ENCODE results near the gene TEX51. TPM values are rescaled to one million over a fixed set of nuclear protein-coding genes. Genes with fewer than 3 reads are reported as not detected.

Gene TEX51
- total and polyA plus RNA-seq, 2 donors (not counting 3 experiments of a cell fraction or from before 2014, with no cell fraction given), result not detected

GRCh38 chr2:126907671-126908070, 9.0 kb downstream of the TEX51 start:
- Histone ChIP-seq H3K9me3 (replicated peaks; ENCODE audit: control insufficient read depth, insufficient read depth, low read length) (no peaks in the 10 kb centered on the region), H3K4me3 (replicated peaks in 1 of 3; ENCODE audit: insufficient read depth in 1 of 3, low read depth in 1 of 3, low read length in 3 of 3) (no peak overlapping the region), H4K20me1 (replicated peaks; ENCODE audit: control insufficient read depth, extremely low read depth, insufficient read depth, low read length) (no peaks in the 10 kb centered on the region), H3K9ac (replicated peaks; ENCODE audit: extremely low read depth, insufficient read depth, low read length) (no peak overlapping the region), H2AFZ (ENCODE audit: low read depth, low read length) (no peak overlapping the region), H3K4me1 (ENCODE audit: control insufficient read depth, extremely low read depth, insufficient read depth, low read length) (no peaks in the 10 kb centered on the region), H3K4me2 (ENCODE audit: insufficient read depth, low read length) (no peak overlapping the region), H3K27ac (ENCODE audit: insufficient read depth, low read depth, low read length) (no peak overlapping the region), H3K36me3 (ENCODE audit: control insufficient read depth in 2 of 2, extremely low read depth in 1 of 2, insufficient read depth in 2 of 2, low read length in 2 of 2) (no peaks in the 10 kb centered on the region), H3K9me1 (replicated peaks; ENCODE audit: control insufficient read depth, extremely low read depth, insufficient read depth, low read length) (no peaks in the 10 kb centered on the region), H3K79me2 (ENCODE audit: control insufficient read depth, insufficient read depth, low read length) (no peaks in the 10 kb centered on the region), H3K27me3 (ENCODE audit: control insufficient read depth in 2 of 2, insufficient read depth in 2 of 2, low read length in 2 of 2) (no peaks in the 10 kb centered on the region)
- TF ChIP-seq FOS (IDR thresholded peaks at IDR 0.05; ENCODE audit: borderline replicate concordance, insufficient read depth, low read length) (no peak), JUN (IDR thresholded peaks at IDR 0.05; ENCODE audit: borderline replicate concordance, insufficient read depth, insufficient read length, low read depth) (no peak), CTCF (IDR thresholded peaks at IDR 0.05; ENCODE audit: extremely low read depth in 1 of 2, insufficient read depth in 1 of 2, low read depth in 1 of 2, low read length in 2 of 2) (no peak), MAX (IDR thresholded peaks at IDR 0.05; ENCODE audit: insufficient read depth, insufficient read length) (no peak), EZH2 (IDR thresholded peaks at IDR 0.05; ENCODE audit: borderline replicate concordance, low read depth, low read length, severe bottlenecking) (no peak), POLR2A (IDR thresholded peaks at IDR 0.05; ENCODE audit: low read depth, low read length) (no peak), POLR2AphosphoS5 (IDR thresholded peaks at IDR 0.05; ENCODE audit: insufficient read depth, low read depth, low read length) (no peak), MYC (IDR thresholded peaks at IDR 0.05; ENCODE audit: low read depth, low read length) (no peak), GATA2 (IDR thresholded peaks at IDR 0.05; ENCODE audit: insufficient read depth, insufficient read length, low read depth, low read length) (no peak)
- BruUV-seq (replicated peaks), result no TSS peak
- ChIA-PET CTCF (no interaction called here), POLR2A (no interaction called here)
- FAIRE-seq (no peak), DNase-seq (ENCODE audit: low read depth, low spot score) (no peak)
- intact Hi-C loops (cut with micrococcal nuclease), result no loop called here
- dilution Hi-C loops (cut with MboI; ENCODE audit: extremely low pct_ligation_motif_present, low sequenced_read_pairs), result no loop called here

All from endothelial cell of umbilical vein (primary cell).